VCaP (cell line): ENCODE measurements around the gene F11R.

Experiments used
- H3K27ac ChIP-seq: fragments of 450-650 bp; 2 replicates; pipeline ENCODE4 v1.5.1; 2017
- CTCF ChIP-seq: fragments of 450-650 bp; conservative IDR thresholded peaks from 2 replicates; pipeline ENCODE4 v1.5.1; 2017; ENCODE audit warnings: mild to moderate bottlenecking, moderate library complexity

Gene F11R

DNA sequence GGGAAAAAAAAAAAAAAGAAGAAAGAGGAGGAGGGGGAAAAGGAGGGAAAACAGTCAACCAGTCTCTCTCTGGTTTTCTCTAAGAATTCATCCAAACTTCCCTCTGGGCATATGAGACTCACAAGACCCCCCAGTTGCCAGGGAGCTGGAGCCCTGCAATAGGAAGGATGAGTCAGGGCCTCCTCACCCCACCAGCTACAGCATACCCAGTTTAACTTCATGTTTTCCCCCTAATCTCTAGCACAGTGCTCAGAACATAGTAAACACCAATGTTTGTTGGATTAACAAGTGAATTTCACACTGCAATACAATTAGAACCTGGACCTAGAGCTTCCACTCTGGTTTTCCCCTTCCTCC, 7.8 kb downstream of the F11R start:
- no peak for TF ChIP-seq CTCF
- H3K27ac ChIP-seq = no peak overlapping the region

- no peak overlapping the region for H3K27ac ChIP-seq
- TF ChIP-seq CTCF = no peak
These were observed 8.5 kb downstream of the F11R start for GRCh38 chr1:161012420-161012819.

DNA sequence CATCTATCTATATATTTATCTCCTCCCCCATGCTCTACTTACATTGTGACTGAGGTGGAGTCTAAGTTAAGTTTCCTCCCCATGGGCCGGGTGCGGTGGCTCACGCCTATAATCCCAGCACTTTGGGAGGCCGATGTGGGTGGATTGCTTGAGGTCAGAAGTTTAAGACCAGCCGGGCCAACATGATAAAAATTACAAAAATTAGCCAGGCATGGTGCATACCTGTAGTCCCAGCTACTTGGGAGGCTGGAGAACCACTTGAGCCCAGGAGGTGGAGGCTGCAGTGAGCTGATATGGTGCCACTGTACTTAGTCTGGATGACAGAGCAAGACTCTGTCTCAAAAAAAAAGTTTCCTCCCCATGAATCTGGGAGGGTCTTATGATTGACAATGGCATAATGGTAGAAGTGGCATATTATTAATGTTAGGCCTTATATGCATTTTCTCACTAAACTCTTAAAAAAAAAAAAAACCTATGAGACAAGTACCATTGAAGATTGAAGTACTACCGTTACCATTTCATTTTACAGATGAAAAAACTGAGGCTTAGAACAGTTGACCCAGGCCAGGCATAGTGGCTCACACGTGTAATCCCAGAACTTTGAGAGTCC, 11.2 kb downstream of the F11R start:
- H3K27ac ChIP-seq = no peak overlapping the region
- no peak for TF ChIP-seq CTCF

DNA sequence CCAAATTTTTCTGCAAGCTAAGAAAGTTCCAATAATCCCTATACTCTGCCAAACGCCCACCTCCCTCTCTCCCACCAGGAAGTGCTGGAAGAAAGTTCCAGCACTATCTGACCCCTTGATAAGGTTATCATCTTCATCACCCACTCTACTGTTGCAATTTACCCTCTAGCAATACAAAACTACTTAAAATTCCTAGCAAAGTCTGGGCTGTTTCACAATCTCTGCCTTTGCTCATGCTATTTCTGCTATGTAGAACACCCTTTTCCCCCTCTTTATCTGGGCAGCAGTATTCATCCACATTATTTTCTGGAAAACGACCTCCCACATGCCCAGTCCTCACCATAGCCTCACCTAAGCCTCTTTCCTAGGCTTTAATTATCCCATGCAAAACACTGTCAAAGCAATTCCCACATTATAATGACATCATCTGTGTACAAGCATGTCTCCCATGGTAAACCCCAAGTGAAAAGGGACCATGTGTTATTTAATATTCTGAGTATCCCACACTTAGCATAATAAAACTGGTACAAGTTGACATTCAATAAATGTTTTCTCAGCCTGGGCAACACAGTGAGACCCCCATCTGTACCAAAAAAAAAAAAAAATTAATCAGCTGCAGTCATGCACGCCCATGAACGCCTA, 12.0 kb downstream of the F11R start:
- H3K27ac ChIP-seq = no peak overlapping the region
- no peak for TF ChIP-seq CTCF

GRCh38 chr1:161007369-161007768, 13.6 kb downstream of the F11R start:
- no peak overlapping the region for H3K27ac ChIP-seq
- no peak for TF ChIP-seq CTCF

GRCh38 chr1:161006563-161006962, 14.4 kb downstream of the F11R start:
- TF ChIP-seq CTCF = no peak

GRCh38 chr1:161001525-161001924, 19.4 kb downstream of the F11R start:
- TF ChIP-seq CTCF = no peak
- no peak overlapping the region for H3K27ac ChIP-seq

More at GRCh38 chr1:161006563-161006962, 14.4 kb downstream of the F11R start:
- H3K27ac ChIP-seq = no peak overlapping the region
